ENCODE data around the gene MLH3.

Gene MLH3

GRCh38 chr14:75067212-75067611 lies 15.9 kb upstream of the MLH3 start:
- H3K4me3 ChIP-seq (ENCODE audit: low read depth, low read length), result no peak overlapping the region
- TF ChIP-seq, protein P1, sequence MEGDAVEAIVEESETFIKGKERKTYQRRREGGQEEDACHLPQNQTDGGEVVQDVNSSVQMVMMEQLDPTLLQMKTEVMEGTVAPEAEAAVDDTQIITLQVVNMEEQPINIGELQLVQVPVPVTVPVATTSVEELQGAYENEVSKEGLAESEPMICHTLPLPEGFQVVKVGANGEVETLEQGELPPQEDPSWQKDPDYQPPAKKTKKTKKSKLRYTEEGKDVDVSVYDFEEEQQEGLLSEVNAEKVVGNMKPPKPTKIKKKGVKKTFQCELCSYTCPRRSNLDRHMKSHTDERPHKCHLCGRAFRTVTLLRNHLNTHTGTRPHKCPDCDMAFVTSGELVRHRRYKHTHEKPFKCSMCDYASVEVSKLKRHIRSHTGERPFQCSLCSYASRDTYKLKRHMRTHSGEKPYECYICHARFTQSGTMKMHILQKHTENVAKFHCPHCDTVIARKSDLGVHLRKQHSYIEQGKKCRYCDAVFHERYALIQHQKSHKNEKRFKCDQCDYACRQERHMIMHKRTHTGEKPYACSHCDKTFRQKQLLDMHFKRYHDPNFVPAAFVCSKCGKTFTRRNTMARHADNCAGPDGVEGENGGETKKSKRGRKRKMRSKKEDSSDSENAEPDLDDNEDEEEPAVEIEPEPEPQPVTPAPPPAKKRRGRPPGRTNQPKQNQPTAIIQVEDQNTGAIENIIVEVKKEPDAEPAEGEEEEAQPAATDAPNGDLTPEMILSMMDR (IDR thresholded peaks at IDR 0.05; ENCODE audit: low read depth, low read length), result no peak

DNA sequence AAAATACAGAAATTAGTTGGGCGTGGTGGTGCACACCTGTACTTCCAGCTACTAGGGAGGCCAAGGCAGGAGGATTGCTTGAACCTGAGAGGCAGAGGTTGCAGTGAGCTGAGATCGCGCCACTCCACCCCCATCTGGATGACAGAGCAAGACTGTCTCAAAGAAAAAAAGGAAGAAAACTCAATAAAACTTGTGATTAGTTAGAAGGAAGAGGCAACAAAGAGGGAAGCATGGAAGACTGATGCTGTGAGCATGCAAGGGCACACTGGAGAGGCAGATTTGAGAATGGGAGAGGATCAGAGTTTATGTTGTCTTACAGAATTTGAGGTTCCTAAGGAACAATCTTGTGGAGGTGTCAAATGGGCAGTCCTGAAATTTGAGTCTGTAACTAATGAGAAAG lies 15.4 kb upstream of the MLH3 start:
- TF ChIP-seq, protein P1 (IDR thresholded peaks at IDR 0.05; ENCODE audit: low read depth, low read length), result no peak
- no peak overlapping the region for H3K4me3 ChIP-seq (ENCODE audit: low read depth, low read length)

DNA sequence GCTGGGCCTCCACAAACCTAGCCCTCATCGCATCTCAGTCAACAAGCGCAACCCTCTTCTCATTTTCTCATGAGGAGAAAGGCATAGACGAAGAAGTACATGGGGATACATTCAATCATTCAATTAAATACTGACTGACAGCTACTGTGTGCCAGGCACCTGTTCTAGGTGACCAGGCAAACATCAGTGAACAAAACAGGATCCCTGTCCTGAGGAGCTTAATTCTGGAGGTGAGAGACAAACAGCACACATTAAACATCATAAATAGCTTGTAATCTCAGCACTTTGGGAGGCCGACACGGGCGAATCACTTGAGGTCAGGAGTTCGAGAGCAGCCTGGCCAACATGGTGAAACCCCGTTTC lies 12.9 kb upstream of the MLH3 start:
- TF ChIP-seq, protein P1 (IDR thresholded peaks at IDR 0.05; ENCODE audit: low read depth, low read length), result no peak
- H3K4me3 ChIP-seq (ENCODE audit: low read depth, low read length), result peak overlapping the region; percentile 94

DNA sequence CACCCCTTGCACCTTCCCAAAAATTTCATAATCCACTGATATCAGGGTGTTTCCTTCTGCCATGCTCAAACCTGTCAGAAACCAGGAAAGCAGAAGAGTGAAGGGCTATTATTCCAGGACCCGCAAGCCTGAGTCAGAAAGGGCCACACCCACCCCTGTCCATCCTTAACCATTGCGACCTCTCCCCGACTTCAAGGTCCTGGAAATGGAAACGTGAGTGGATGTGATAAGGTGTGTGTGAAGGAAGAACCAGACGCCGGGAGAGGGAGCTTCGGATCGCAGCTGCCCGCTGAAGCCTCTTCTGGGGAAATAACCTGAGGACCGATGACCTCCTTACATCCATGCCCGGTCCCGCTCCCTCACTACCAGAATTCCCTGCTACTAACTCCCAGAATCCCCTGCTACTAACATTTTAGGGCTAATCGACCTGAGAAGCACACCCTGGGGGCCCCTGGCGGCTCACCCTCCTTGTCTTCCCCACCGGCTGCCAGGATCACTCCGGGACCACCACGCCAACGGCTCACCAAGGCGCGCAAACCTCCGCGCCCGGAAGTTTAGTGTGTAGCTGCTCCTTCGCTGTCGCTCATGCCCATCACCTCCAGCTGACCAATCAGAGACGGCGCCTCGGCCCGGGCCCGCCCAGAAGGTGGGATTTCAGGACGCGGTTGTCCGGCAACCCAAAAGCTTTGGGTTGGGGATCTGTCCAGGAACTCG lies 12.4 kb upstream of the MLH3 start, which contains the start of gene ACYP1:
TSS of gene ACYP1 (minus strand) at position 534 of the 714 bp plus-strand sequence. CDS start at position 63, 471 bp downstream.
- TF ChIP-seq, protein P1 (IDR thresholded peaks at IDR 0.05; ENCODE audit: low read depth, low read length), result no peak
- H3K4me3 ChIP-seq (ENCODE audit: low read depth, low read length), result peak within 1 kb of the TSS; percentile 94

- TF ChIP-seq, protein P1 (IDR thresholded peaks at IDR 0.05; ENCODE audit: low read depth, low read length), result no peak
- H3K4me3 ChIP-seq (ENCODE audit: low read depth, low read length), result peak overlapping the region; percentile 94
These were observed 11.7 kb upstream of the MLH3 start for GRCh38 chr14:75063013-75063412.

- H3K4me3 ChIP-seq (ENCODE audit: low read depth, low read length), result no peak overlapping the region
- TF ChIP-seq, protein P1 (IDR thresholded peaks at IDR 0.05; ENCODE audit: low read depth, low read length), result no peak
These were observed 9.2 kb upstream of the MLH3 start for GRCh38 chr14:75060420-75060819.

GRCh38 chr14:75059642-75060041 lies 8.4 kb upstream of the MLH3 start:
- TF ChIP-seq, protein P1 (IDR thresholded peaks at IDR 0.05; ENCODE audit: low read depth, low read length), result no peak
- H3K4me3 ChIP-seq (ENCODE audit: low read depth, low read length), result no peak overlapping the region

Measured in WI38 (cell line).